Inflammatory macrophage (primary cell): ENCODE data around the gene CLCF1.

ENCODE experiments used
- DNase-seq, 2 donors: peaks; one replicate each; pipeline ENCODE4 v3.0.0-alpha.2; 2020 to 2022

The CLCF1 gene

DNA sequence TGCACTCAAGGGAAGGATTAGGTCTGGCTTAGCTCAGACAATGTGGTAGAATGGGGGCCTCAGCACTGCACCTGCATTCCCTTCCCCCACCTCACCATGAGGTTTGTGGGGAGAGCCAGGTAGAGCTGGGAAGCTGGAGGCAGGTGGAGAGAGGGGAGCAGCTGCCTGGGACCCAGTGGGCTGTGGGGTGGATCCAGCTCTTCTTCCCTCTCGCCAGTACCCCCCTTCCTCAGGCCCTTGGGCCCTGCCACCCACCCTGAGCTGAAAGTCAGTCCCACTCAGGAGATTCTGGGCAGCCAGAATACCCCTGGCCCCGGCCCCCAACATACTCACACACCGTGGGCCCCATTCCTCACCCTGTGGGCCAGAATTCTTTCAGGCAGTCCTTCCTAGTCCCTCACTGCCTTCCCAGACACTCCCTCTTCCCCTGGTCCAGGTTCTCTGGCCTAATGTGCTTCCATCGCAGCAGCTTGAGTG is 17.0 kb downstream of the CLCF1 start:
- no peak for DNase-seq

DNA sequence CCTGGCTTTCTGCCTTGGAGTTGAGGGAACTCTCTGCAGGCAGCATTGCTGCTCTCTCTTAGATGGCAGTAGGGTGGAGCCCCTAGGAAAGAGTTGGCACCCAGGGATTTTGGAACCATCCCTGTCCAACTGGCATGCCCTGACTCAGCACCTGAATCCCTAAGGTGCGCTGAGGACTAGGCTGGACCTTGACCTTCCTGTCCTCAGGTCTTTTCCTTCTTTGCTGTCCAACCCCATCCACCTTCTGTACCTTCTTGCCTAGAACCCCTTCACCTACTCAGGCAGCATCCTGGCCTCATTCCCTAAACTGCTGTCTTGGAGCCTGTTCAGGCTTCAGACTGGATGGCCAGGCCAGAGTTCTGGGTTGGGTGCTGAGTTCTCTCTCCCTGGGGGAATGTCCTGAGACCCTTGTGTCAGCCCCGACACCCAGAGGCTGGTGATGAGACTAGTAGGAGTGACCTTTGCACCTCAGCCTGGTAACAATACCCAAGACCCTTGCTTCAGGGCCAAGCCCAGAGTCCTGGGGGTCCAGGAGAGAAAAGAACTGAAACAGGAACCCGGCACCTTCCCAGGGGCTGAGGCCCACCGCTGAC is 17.5 kb downstream of the CLCF1 start:
- DNase-seq: no peak

DNA sequence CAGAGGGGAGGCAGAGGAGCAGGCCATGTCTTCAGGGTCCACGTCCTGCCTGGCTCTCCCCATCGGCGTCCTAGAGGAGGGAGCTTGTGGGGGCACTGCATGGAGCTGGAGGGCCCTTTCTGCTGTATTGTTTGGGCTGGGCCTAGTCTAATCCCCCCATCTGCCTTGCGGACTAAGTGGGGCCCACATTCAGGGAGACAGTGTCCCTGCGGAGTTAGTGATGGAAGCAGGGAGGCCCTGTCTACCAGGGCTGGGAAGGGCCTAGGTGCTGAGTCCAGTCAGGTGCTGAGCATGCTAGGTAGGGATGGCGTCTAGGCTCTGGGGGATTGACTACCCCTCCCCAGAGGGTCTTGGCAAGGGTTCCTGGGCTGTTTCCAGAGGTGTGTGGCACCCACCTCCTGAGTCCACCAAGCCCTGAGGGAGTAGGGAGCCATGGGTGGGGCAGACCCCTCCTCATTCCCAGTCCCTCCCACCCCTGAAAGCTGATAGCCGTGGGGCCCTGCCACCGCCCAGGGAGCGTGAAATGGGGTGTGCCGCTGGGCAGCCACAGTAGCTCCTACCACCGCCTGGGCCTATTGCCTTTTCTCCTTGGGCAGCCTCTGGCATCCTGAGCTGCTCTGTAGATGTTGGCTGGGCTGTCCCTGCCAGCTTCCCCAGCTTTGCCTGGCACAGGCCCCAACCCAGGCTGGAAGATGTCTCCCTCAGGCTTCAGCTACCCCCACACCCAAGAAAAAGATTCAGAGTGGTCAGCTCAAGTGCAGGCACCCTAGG is 18.2 kb downstream of the CLCF1 start:
- DNase-seq: no peak

DNA sequence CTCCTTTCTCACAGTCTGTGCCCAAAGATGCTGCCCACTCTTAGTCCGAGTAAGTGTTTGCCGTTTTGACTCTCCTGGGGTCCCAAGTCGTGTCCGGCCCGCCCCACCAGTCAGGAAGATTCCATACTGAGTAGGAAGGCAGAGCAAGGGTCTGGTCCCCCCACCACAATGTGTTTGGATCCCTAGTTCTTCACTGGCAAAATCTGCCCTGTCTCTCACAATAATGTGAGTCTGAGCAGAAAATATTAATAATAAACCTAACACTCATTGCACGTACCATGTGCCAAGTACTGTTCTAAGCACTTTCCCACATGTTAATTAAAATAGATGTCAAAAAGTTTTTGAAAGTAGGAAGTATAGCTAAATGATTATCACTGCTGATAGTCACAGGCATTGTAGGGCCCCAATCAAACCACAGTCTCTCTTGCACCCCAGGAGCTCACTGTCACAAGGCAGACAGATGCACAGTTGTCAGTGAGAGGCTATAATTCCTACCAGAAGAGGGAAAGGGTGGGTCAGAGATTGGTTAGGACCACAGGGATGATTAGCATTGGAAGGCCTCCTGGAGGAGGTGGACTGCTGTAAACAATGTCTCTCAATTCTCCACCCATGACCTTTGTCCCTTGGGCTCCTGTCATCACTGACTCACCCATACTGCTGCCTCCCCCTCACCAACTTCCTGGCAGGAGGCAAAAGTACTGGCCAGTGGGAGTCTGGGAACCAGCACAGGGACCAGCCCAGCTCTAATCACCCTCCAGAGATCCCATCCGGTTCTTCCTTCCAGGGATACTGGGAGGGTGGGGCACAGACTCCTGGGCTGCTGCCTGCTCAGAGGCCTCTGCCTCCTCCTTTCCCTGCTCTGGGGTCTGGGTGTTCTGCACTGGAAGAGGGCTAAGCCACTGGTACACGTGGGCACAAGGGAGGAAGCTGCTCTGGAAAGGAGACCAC is 19.0 kb downstream of the CLCF1 start:
- peak; percentile 78 to 90 for DNase-seq

DNA sequence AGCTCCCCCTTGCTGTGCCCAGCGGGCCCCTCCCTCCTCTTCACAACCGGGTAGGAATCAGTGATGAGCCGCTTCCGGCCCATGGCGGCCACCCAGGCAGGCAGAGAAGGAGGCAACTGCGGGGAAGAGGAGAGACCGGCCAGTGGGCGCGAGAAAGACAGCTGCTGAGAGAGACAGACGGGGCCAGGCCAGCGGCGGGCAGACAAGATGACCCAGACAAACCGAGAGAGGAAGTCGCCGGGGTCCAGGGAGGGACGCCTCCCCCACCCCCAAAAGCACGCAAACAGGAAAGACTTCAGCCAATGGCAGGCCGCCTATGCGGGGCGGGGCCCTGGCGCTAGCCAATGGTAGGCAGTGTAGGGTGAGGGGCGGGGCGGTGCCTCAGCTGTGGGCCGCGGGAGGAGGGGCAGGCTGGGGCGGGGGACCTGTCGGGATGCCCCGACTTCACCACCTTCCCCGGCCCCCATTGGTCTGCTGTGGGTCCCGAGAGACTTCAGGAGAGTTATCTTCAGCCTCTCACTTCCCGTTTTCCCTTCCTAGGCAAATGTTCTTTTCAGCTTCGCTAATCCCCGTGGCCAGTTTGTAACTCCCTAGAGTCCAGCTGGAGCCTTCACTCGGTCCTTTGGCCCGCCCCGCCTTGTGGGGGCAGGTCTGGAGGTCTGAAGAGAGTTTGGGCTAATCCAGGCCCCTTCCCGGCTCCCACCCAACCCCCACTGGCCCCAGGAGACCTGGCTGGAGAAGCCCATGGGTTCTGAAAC is 19.9 kb downstream of the CLCF1 start, which contains the start of gene POLD4:
POLD4 (minus strand) TSS at position 230 of the 758 bp plus-strand sequence; CDS start at position 83, 147 bp downstream.
- peak; percentile 98 for DNase-seq

DNA sequence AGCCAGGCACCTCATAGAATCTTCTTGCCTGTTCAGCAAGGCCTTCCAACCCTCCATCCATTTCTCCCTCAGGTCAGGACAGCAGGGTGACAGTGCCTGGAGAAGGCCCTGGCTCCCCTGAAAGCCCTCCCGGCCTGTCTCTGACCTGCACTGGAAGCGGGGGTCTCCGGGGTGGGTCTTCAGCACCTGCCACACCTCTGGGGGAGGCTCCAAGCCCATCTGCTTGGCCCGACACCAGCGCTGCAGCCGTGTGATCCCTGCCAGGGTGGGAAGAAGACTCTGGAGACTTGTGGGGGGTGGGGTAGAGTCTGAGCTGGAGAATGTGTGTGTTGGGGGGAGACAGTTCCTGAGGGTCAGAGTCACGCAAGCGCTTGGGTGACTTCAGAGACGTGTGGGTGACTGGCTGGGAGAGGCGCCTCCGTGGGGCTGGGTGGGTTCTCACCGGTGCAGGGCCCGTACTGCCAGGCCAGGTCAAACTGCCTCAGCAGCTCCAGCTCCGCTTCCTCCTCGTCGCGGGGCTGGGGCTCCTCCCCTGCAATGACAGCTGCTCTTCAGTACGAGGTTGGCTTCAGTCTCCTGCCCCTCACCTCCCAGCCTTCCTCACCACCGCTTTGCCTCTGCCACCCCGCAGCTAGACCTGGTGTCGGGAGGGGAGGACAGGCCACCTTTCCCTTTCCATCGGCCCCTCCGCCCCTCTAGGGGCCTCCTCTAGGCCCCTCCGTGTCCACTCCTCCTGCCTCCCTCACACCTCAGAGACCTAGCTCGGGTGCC is 20.7 kb downstream of the CLCF1 start:
- peak; percentile 60 to 69 for DNase-seq

DNA sequence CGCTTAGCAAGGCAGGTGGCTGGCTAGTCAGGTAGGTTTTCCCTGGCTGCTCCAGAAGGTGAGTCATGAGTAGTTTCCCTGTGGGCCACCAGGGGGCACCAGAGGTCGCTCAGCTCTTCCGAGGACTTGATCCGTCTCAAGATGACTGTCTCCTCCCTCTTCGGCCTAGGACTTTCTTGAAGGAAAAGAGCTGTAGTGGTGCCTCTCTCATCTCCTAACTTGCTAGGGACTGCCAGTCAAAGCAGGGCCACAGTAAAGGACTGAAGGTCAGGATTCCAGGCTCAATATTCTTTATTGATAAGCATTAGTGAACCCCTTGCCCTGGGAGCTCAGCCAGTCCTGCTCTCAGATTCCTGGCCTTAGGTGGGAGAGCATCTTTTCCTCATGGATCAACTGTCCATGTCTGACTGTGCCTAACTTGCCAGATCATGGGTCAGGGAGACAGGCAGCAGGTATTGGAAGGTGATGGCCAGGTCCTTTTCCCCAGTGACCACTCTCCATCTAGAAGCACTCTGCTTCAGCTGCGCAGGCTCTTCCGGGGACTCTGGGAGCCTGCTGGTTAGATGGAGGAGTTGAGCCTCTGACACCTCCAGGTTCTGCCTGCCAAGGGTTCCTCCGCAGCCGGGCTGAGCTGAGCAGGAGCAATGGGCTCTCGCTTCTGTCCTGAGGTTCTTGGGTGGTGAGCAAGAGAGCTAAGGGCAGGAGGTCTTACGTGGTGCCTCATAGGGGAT is 22.0 kb downstream of the CLCF1 start:
- DNase-seq: peak; percentile 78 to 85

DNA sequence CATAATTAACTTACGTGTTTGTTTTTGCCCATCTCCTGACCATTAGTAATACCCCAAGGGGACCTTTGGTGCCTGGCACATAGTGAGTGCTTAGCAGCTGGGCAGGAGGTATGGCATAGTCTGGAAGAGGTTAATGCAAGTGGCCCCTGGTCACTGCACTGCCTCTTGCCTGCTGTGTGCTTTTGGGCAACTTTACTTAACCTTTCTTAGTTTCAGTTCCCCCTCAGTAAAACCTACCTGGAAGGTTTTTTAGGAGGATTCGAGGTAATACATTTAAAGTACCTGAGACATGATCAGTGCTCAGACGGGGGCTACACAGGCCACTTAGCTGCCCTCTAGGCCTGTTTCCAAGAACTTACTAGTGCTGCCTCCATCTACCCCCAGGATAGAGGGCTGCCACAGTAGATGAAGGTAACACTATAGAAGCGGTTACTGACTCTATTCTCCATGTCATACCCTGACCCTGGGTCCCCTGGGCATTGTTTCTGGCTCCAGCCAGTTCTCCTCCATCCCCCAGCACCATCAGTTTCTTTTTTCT is 23.4 kb downstream of the CLCF1 start:
- no peak for DNase-seq

DNA sequence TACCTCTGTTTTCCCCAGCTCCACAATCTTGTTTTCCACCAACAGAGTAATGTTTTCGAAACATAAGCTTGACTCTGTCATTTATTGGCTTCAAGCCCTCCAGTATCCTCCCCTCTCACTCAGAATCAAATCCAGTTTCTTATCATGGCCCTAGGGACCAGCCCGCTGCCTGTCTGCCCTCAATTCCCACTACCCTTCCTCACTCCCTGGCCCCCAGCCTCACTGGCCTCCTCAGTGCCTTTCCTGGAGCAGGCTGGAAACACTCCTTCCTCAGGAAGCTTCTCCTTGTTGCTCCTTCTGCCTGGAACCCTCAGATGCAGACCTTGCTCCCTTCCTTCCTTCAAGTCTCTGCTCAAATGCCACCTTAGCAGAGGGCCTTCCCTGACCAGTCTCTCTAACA is 23.9 kb downstream of the CLCF1 start:
- DNase-seq: no peak

DNA sequence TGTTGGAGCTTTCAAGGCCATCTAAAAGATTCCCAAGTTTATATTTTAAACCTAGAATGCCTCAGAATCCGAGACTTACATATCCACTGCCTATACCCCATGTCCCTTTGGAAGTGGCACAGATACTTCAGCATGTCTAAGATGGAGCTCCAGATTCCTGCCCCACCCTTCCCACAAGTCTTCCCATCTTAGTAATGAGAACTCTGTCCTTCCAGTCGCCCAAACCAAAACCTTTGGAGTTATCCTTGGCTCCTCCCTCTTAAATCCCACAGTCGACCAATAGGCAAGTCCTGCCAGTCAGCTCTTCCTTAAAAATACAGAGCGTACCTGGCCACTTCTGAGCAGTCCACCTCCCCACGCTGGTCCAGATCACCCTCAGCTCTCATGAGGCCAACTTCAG is 24.4 kb downstream of the CLCF1 start:
- no peak for DNase-seq

DNA sequence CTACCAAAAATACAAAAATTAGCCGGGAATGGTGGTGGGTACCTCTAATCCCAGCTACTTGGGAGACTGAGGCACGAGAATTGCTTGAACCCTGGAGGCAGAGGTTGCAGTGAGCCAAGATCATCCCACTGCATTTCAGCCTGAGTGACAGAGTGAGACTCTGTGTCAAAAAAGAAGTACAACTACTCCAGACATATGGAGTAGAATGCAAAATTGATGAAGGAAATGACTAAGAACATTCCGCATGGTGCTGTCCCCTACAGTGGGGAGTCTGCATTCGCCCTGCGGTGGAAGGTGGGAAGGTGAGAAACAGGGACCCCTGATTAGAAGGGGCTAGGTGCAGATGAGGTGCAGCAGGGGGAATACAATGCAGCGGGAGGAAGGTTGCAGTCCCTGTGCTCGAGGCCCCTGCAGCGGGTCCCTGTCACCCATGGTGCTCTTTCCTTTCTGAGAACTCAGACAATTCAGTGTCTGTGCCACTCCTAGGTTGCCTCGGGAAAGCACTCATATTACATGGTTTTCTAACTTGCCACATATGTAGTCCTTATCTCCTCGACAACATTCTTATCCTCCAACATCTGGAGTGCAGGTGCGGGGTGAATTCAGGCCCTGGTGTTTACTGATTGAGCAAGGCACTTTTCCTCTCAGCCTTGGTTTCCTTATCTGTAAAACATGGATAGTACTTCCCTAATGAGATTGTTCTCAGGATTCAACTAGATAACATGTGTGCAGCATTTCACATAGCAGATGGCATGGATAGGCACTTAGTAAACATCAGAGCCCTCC is 25.2 kb downstream of the CLCF1 start:
- DNase-seq: no peak

DNA sequence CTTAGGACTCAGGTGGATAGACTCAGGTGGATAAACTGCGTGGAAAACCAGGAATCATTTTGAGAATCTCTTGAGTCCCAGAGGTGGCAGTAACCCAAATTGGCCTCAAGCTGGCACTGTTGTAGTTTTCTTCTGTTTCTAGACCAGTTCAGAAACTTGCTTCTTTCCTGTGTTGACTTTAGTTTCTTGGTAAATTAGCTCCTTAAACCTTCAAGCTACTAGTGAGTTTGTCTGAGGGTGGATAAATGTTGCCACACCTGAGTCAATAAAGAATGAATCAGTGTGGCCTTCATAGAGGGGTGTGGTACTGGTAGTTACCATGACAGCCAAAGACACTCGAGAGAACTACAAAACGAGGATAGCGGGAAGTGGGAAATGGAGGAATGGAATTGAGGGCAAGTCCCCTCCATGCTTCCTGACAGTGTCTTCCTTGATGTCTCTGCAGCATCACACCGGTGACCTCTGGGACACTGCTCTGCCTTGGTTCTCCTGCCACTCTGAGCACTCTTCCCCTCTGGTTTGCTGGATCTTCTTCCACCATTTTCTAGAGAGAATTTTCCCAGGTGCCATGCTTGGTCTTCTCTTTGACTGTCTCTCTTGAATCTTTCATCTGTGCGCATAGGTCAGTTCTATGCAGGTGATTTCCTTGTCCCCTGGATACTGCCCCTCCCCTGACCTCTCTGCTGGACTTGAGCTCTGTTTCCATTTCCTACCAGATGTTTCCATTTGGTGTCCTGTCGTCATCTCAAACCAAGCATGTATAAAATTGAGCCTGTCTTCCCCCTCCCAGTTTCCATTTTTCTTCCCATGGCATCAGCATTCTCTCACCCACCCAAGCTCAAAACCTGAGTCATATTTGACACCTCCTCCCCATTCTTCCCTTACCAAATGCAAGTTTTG is 27.2 kb downstream of the CLCF1 start:
- DNase-seq: peak; percentile 41 to 48

DNA sequence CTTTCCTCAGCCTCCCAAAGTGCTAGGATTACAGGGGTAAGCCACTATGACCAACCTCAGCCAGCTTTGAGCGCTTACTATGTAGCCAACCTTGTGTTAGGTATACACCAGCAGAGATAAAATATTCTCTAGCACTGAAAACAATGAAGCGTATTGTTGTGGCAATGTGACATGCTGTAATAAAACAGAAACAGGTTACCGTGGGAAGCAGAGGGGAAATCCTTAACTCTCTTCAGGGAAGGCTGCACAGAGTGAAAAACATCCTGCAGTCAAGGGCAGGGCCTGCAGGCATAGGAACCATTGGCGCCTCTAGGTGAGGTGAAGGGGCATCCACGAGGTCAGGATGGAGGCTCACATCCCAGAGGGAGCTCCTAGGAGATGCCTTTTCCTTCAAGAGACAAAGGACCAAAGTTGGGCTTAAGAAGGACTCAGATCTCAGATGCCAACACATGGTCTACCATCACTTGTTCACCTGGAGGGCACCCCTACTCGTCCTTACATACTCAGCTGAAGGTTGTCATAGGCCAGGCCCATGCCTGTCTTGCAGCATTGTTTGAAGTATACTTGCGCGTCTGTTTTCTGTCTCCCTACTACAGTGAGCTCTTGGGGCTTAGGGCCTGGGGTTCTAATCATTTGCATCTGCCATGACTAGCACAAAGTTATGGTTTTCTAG is 28.0 kb downstream of the CLCF1 start:
- DNase-seq: no peak

DNA sequence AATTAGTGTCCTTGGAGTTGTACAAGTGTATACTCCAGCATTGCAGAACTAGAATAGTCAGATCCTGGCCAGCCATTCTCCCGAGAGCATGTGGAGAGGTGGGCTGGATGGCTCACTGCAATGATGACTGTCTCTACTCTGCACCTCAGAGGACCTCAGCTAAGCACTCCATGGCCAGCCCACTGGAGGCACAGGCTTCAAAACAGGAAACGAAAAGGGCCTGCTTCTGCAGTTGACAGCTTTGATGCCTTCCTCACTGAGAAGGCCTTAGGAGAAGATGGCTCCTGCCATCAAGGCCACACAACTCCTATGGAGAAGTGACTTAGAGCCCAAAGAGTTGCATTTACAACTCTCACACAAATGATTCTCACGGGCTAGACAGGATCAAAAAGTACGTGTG is 29.1 kb downstream of the CLCF1 start:
- DNase-seq: peak in 1 of 2 donors; percentile 55

DNA sequence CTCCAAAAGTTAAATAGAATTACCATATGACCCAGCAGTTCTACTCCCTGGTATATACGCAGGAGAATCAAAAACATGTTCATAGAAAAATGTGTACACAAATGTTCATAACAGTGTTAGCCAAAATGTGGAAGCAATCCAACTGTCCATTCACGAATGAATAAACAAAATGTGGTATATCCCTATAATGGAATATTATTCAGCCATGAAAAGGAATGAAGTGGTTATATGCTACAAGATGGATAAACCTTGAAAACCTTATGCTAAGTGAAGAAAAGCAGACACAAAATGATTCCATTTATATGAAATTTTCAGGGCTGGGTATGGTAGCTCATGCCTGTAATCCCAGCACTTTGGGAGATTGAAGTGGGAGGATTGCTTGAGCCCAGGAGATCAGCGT is 36.1 kb downstream of the CLCF1 start:
- DNase-seq: no peak

DNA sequence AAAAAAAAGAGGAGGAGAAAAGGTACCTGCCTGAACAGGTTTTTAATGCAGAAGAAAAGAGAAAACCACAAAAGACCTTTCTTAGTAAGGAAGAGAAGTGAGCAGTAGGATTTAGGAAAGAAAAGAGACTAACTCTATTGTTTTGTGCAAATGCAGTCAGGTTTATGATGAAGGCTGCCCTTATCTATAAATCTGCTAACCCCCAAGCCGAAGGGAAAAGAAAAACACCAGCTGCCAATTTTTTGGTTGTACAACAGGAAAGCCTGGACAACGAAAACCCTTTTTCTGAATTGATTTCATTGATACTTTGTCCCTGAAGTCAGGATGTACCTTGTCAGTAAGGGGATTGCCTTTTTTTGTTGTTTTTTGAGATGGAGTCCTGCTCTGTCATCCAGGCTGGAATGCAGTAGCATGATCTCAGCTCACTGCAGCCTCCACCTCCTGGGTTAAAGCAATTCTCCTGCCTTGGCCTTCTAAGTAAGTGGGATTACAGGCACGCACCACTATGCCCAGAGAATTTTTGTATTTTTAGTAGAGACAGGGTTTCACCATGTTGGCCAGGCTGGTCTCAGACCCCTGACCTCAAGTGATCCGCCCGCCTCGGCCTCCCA is 41.2 kb downstream of the CLCF1 start:
- no peak for DNase-seq

DNA sequence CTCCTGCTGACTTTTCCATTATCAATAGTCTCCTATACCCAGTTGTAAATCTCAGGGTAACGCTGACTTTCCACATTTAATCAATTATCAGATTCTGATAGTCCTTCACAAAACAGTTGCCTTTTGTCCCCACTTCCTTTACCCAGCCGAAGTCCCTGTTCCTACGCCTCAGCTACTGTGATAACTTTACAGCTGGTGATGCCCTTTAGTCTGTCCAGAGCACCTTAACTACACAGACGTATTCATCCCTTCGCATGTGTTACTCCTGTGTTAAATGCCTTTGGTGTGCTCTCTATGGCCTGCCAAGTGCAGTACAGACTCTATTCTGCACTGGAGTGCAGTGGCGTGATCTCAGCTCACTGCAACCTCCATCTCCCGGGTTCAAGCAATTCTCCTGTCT is 49.9 kb downstream of the CLCF1 start:
- DNase-seq: no peak

DNA sequence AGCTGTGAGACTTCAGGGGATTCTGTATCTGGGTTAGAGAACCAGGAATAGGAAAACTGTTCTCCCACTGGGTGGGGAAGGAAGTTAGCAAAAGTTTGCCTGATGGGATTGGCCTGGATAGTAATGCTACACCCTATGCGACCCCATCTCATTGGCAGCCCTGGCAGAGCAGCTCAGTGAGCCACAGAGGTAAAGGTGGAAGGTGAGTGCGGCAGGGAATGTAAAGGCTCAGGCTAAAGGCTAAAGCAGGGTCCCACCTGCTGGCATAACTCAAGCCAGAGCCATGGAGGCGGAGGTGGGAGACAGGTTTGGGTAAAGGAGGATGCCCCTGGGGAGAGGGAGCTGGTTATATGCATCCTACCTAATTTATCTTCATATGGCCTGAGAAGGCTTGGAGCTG is 51.3 kb downstream of the CLCF1 start:
- no peak for DNase-seq
